Right atrium auricular region (tissue), 2 donors: ENCODE data around the gene NOTCH1. TPM values are rescaled to one million over a fixed set of nuclear protein-coding genes. Genes with fewer than 3 reads are reported as not detected.
"Not testable (repeated sequence)": the region's sequence is repeated elsewhere in the genome, so short reads cannot be mapped to it uniquely, and the experiment has no call there.

Source experiments
- DNase-seq: peaks from one replicate; pipeline ENCODE4 v3.0.0-alpha.2; 2019; ENCODE audit warnings: low spot score
- H3K27ac ChIP-seq, 2 donors: fragments of 200-600 bp; sonication (generic); 1 replicate in 1 of 2; 2 replicates in 1 of 2; pipeline ENCODE4 v1.5.1; 2016 to 2019
- H3K27me3 ChIP-seq, 2 donors: fragments of 200-600 bp; sonication (generic); one replicate each; pipeline versions ENCODE4 v1.5.1 to v1.6.0; 2017 to 2019
- H3K36me3 ChIP-seq: fragments of 200-600 bp; sonication (generic); one replicate; pipeline ENCODE4 v1.5.1; 2016
- H3K4me1 ChIP-seq, 2 donors: fragments of 200-600 bp; sonication (generic); one replicate each; pipeline versions ENCODE4 v1.5.1 to v1.6.0; 2017 to 2019
- H3K4me3 ChIP-seq, 2 donors: fragments of 200-600 bp; sonication (generic); 1 replicate in 1 of 2; 2 replicates in 1 of 2; pipeline ENCODE4 v1.5.1; 2017 to 2019; ENCODE audit warnings: mild to moderate bottlenecking in 1 of 2, moderate library complexity in 1 of 2
- H3K9me3 ChIP-seq, 2 donors: fragments of 200-600 bp; sonication (generic); one replicate each; pipeline ENCODE4 v1.5.1; 2019
- total RNA-seq, 2 donors: library from RNA; depleted of rRNA; stranded (reverse); fragments of >200 nt; gene quantifications; one replicate each; pipeline ENCODE4 v1.1.0, GENCODE V29; 2016
- TF ChIP-seq, protein P1 (sequence below), 2 donors: fragments of 200-600 bp; sonication (generic); IDR thresholded peaks; one replicate each; pipeline ENCODE4 v1.5.1; 2019; ENCODE audit warnings: antibody characterized with exemption in 2 of 2

NOTCH1 gene
- total RNA-seq, 2 donors from 2014 or later, result 14.2 to 39.7 TPM

DNA sequence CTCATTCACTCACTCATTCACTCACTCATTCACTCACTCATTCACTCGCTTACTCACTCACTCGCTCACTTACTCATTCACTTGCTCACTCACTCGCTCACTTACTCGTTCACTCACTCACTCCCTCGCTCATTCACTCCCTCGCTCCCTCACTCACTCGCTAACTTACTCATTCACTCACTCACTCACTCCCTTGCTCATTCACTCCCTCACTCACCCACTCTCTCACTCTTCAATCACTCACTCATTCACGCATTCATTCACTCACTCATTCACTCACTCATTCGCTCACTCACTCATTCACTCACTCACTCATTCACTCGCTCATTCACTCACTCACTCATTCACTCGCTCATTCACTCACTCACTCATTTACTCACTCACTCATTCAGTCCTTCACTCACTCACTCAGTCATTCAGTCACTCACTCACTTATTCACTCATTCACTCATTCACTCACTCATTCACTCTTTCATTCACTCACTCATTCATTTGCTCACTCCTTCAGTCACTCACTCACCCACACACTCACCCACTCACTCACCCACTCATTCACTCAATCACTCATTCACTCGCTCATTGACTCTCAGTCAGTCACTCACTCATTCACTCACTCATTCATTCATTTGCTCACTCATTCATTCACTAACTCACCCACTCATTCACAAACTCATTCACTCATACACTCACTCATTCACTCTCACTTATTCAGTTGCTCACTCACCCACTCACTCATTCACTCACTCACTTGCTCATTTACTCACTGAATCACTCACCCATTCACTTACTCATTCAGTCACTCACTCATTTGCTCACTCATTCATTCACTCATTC, 36.0 kb upstream of the NOTCH1 start:
- Histone ChIP-seq H3K27ac (no peak overlapping the region), H3K36me3 (no peaks in the 10 kb centered on the region), H3K27me3 (no peaks in the 10 kb centered on the region), H3K9me3 (no peaks in the 10 kb centered on the region), H3K4me3 (no peak overlapping the region), H3K4me1 (peaks cover 0 to 37% of the 10 kb centered on the region in 2 donors)
- TF ChIP-seq, protein P1, sequence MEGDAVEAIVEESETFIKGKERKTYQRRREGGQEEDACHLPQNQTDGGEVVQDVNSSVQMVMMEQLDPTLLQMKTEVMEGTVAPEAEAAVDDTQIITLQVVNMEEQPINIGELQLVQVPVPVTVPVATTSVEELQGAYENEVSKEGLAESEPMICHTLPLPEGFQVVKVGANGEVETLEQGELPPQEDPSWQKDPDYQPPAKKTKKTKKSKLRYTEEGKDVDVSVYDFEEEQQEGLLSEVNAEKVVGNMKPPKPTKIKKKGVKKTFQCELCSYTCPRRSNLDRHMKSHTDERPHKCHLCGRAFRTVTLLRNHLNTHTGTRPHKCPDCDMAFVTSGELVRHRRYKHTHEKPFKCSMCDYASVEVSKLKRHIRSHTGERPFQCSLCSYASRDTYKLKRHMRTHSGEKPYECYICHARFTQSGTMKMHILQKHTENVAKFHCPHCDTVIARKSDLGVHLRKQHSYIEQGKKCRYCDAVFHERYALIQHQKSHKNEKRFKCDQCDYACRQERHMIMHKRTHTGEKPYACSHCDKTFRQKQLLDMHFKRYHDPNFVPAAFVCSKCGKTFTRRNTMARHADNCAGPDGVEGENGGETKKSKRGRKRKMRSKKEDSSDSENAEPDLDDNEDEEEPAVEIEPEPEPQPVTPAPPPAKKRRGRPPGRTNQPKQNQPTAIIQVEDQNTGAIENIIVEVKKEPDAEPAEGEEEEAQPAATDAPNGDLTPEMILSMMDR (IDR thresholded peaks at IDR 0.05), result no peak
- no peak for DNase-seq

GRCh38 chr9:136579650-136580219, 33.9 kb upstream of the NOTCH1 start:
- H3K27ac ChIP-seq, H3K4me3 ChIP-seq, DNase-seq, H3K9me3 ChIP-seq, H3K27me3 ChIP-seq, H3K36me3 ChIP-seq: not testable (repeated sequence)
- H3K4me1 ChIP-seq, result peaks cover 0 to 29% of the 10 kb centered on the region in 2 donors

GRCh38 chr9:136578915-136579649, 33.2 kb upstream of the NOTCH1 start:
- H3K36me3 ChIP-seq, result no peaks in the 10 kb centered on the region

DNA sequence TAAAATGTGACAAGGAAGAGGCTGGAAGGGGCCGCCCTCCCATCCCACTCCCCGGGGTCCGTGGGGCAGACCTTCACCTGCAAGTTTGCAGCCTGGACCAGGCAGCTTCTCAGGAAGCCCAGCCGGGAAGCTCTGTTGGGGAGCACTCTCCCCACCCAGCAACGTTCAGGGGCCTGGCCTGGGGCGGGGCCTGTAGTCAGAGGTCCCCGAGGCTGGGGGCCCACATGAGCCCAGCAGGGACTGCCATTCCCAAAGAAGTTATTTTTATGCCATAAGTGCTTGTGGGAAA, 32.7 kb upstream of the NOTCH1 start:
- DNase-seq, result no peak
- H3K36me3 ChIP-seq, result no peaks in the 10 kb centered on the region

More at GRCh38 chr9:136578915-136579649, 33.2 kb upstream of the NOTCH1 start:
- TF ChIP-seq, protein P1 (IDR thresholded peaks at IDR 0.05), result no peak
- Histone ChIP-seq H3K4me3 (no peak overlapping the region), H3K27ac (no peak overlapping the region), H3K27me3 (no peaks in the 10 kb centered on the region), H3K9me3 (no peaks in the 10 kb centered on the region), H3K4me1 (peaks cover 0 to 30% of the 10 kb centered on the region in 2 donors)
- no peak for DNase-seq

DNA sequence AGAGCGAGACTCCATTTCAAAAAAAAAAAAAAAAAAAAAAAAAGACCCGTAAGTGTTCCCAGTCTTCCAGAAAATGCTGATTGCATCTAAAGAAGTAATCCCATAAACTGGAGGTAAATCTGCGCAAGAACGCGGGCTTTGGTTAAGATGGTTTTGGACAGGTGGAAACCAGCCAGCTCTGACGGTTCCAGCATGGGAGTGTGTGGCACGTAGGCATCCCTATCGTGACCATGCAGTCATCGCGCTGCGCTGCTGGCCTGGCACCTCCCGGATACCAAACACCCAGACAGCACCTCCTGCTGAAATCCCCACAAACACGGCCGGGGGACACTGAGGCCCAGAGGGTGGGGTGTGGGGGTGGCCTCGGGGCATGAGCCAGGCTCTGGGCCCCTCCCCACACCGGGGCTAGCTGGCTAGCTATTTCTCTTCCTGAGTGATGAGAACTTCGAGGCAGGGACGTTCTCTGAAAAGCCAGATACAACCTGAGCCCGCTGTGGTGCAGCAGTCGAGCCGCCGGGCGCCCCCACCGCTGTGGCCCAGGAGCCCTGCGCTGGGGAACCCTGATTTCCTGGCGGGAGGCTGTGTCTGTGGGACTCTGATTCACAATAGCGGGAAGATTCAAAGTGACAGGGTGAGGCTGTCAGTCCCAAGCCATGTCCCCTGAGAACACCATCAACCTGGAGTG, 32.2 kb upstream of the NOTCH1 start:
- Histone ChIP-seq H3K4me3 (no peak overlapping the region), H3K27me3 (no peaks in the 10 kb centered on the region), H3K9me3 (no peaks in the 10 kb centered on the region), H3K4me1 (peaks cover 0 to 35% of the 10 kb centered on the region in 2 donors), H3K36me3 (no peaks in the 10 kb centered on the region), H3K27ac (no peak overlapping the region)
- TF ChIP-seq, protein P1 (IDR thresholded peaks at IDR 0.05), result no peak
- DNase-seq, result no peak

More for the DNA sequence above, 32.7 kb upstream of the NOTCH1 start:
- Histone ChIP-seq H3K4me1 (peaks cover 0 to 30% of the 10 kb centered on the region in 2 donors), H3K9me3 (no peaks in the 10 kb centered on the region), H3K27me3 (no peaks in the 10 kb centered on the region), H3K27ac (no peak overlapping the region), H3K4me3 (no peak overlapping the region)
- TF ChIP-seq, protein P1 (IDR thresholded peaks at IDR 0.05), result no peak

DNA sequence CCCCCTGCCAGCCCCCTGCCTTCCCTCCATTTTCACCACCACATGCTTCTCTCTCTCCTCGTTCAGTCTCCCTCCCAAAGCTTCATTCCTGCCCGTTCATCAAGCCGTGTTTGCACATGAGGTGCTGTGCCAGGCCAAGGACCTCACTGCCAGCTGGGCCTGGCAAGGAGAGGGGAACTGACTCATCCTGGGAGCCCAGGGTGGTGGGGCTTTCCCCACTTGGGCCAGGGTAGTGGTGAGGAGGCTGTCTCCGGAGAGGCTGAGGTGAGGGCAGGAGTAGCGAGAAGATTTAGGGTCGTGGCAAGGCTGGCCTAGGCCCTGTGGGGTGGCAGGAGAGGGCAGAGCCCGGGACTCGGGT, 30.4 kb upstream of the NOTCH1 start:
- Histone ChIP-seq H3K4me1 (peaks cover 0 to 53% of the 10 kb centered on the region in 2 donors), H3K27ac (no peak overlapping the region), H3K9me3 (no peaks in the 10 kb centered on the region), H3K36me3 (no peaks in the 10 kb centered on the region), H3K27me3 (no peaks in the 10 kb centered on the region), H3K4me3 (no peak overlapping the region)
- TF ChIP-seq, protein P1 (IDR thresholded peaks at IDR 0.05), result no peak
- DNase-seq, result no peak
